ENCODE results near the gene KIFC1. TPM values are rescaled to one million over a fixed set of nuclear protein-coding genes. Genes with fewer than 3 reads are reported as not detected.
"Not testable (repeated sequence)": the region's sequence is repeated elsewhere in the genome, so short reads cannot be mapped to it uniquely, and the experiment has no call there.

KIFC1 gene
- polyA plus RNA-seq, 1 of the 3 experiments (the other 2 are of a cell fraction): 35.9 TPM

DNA sequence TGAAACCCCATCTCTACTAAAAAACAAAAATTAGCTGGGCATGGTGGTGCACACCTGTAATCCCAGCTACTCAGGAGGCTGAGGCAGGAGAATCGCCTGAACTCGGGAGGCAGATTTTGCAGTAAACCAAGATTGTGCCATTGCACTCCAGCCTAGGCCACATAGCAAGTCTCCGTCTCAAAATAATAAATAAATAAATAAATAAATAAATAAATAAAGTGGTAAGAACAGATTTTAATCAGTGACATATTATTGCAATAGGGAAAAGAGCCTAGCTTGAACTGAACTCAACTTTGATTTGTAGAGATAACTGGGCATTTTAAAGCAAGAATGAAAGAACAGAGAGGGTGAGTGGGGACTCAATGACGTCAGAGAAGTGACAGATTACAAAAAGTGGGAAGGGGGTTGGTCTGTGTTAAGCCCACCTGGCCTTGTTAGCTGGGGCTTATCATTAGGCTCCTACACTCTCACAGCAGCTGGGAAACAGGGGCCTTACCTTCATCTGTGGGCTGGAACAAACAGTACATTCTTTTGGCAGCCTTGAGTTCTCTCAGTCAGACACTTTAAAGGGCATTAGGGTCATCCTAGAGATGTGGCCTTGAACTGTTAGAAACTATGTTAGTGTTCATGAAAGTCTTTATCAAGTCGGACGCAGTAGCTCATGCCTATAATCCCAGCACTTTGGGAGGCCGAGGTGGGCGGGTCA lies 24.5 kb upstream of the KIFC1 start:
- H3K79me2 ChIP-seq (ENCODE audit: insufficient read depth): no peaks in the 10 kb centered on the region
- CTCF ChIA-PET: interaction anchor here (1.2 kb wide), 1 partner anchor 22 kb away, joined by 4 read pairs; no protein-coding TSS in a partner anchor
- 73% methylated on average over 8 of the region's 8 CpGs for WGBS (ENCODE audit: low lambda C conversion rate)

DNA sequence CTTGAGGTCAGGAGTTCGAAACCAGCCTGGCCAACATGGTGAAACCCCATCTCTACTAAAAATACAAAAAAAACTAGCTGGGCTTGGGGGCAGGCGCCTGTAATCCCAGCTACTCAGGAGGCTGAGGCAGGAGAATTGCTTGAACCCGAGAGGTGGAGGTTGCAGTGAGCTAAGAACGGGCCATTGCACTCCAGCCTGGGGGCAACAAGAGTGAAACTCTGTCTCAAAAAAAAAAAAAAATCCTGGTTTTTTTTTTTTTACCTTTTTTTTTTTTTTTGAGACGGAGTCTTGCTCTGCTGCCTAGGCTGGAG lies 24.0 kb upstream of the KIFC1 start:
- H4K20me1 ChIP-seq (ENCODE audit: insufficient read depth); H3F3A ChIP-seq (replicated peaks; ENCODE audit: insufficient read depth); H2AFZ ChIP-seq (ENCODE audit: low read depth); H3K9me2 ChIP-seq; H3K9ac ChIP-seq; DNase-seq; H3K4me2 ChIP-seq; H3K4me1 ChIP-seq (ENCODE audit: control insufficient read depth in 1 of 2, insufficient read depth in 2 of 2, low read depth in 1 of 2, low read length in 1 of 2); H3K27me3 ChIP-seq (ENCODE audit: insufficient read depth); H3K79me2 ChIP-seq (ENCODE audit: insufficient read depth); H3K4me3 ChIP-seq (ENCODE audit: low read depth in 2 of 2, low read length in 1 of 2); H3K9me3 ChIP-seq; POLR2A ChIA-PET; H3K36me3 ChIP-seq (replicated peaks in 1 of 2; ENCODE audit: control insufficient read depth in 1 of 2, insufficient read depth in 2 of 2, low read length in 1 of 2); H3K27ac ChIP-seq (ENCODE audit: low read depth in 2 of 2, low read length in 1 of 2): not testable (repeated sequence)
- CTCF ChIA-PET: interaction anchor here (1.2 kb wide), 1 partner anchor 22 kb away, joined by 4 read pairs; no protein-coding TSS in a partner anchor
- 87% methylated on average over 5 of the region's 5 CpGs for WGBS (ENCODE audit: low lambda C conversion rate)

More for the DNA sequence above, 24.5 kb upstream of the KIFC1 start:
- no peak overlapping the region for H3K4me3 ChIP-seq (ENCODE audit: low read depth in 2 of 2, low read length in 1 of 2)
- no peak overlapping the region for H3K27ac ChIP-seq (ENCODE audit: low read depth in 2 of 2, low read length in 1 of 2)
- DNase-seq: no peak
- peaks cover 0 to under 1% of the 10 kb centered on the region in 2 experiments; a peak in 1 of 4 replicates for H3K4me1 ChIP-seq (ENCODE audit: control insufficient read depth in 1 of 2, insufficient read depth in 2 of 2, low read depth in 1 of 2, low read length in 1 of 2)
- no peaks in the 10 kb centered on the region for H3K9me2 ChIP-seq
- TF ChIP-seq, protein P1, sequence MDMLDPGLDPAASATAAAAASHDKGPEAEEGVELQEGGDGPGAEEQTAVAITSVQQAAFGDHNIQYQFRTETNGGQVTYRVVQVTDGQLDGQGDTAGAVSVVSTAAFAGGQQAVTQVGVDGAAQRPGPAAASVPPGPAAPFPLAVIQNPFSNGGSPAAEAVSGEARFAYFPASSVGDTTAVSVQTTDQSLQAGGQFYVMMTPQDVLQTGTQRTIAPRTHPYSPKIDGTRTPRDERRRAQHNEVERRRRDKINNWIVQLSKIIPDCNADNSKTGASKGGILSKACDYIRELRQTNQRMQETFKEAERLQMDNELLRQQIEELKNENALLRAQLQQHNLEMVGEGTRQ (IDR thresholded peaks at IDR 0.05; ENCODE audit: borderline replicate concordance, low read depth, low read length): no peak
- no peak for TF ChIP-seq POLR2AphosphoS5 (IDR thresholded peaks at IDR 0.05; ENCODE audit: low read depth, low read length)
- no peaks in the 10 kb centered on the region for H3K27me3 ChIP-seq (ENCODE audit: insufficient read depth)
- no peaks in the 10 kb centered on the region for H3K36me3 ChIP-seq (replicated peaks in 1 of 2; ENCODE audit: control insufficient read depth in 1 of 2, insufficient read depth in 2 of 2, low read length in 1 of 2)
- H3K9ac ChIP-seq: no peak overlapping the region
- H3K4me2 ChIP-seq: no peak overlapping the region
- H3F3A ChIP-seq (replicated peaks; ENCODE audit: insufficient read depth): no peaks in the 10 kb centered on the region
- H3K9me3 ChIP-seq: no peaks in the 10 kb centered on the region
- POLR2A ChIA-PET: no interaction called here
- H4K20me1 ChIP-seq (ENCODE audit: insufficient read depth): no peaks in the 10 kb centered on the region
- no peak overlapping the region for H2AFZ ChIP-seq (ENCODE audit: low read depth)

DNA sequence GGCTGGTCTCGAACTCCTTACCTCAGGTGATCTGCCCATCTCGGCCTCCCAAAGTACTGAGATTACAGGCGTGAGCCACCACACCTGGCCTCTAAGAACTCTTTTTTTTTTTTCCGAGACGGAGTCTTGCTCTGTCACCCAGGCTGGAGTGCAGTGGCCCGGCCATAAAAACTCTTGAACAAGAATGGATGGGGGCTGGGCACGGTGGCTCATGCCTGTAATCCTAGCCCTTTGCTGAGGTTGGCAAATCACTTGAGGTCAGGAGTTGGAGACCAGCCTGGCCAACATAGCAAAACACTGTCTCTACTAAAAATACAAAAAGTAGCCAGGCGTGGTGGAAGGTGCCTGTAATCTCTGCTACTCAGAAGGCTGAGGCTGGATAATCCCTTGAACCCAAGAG lies 19.7 kb upstream of the KIFC1 start:
- H3K79me2 ChIP-seq (ENCODE audit: insufficient read depth); H3K27me3 ChIP-seq (ENCODE audit: insufficient read depth); H4K20me1 ChIP-seq (ENCODE audit: insufficient read depth); H3K4me2 ChIP-seq; POLR2A ChIA-PET; H2AFZ ChIP-seq (ENCODE audit: low read depth); H3K27ac ChIP-seq (ENCODE audit: low read depth in 2 of 2, low read length in 1 of 2); H3K36me3 ChIP-seq (replicated peaks in 1 of 2; ENCODE audit: control insufficient read depth in 1 of 2, insufficient read depth in 2 of 2, low read length in 1 of 2); H3K4me3 ChIP-seq (ENCODE audit: low read depth in 2 of 2, low read length in 1 of 2); H3F3A ChIP-seq (replicated peaks; ENCODE audit: insufficient read depth); H3K9me2 ChIP-seq; H3K9ac ChIP-seq; DNase-seq; CTCF ChIA-PET; H3K9me3 ChIP-seq: not testable (repeated sequence)
- 91% methylated on average over 8 of the region's 8 CpGs for WGBS (ENCODE audit: low lambda C conversion rate)
- H3K4me1 ChIP-seq (ENCODE audit: control insufficient read depth in 1 of 2, insufficient read depth in 2 of 2, low read depth in 1 of 2, low read length in 1 of 2): peaks cover 8 to 10% of the 10 kb centered on the region in 2 experiments; a peak in 2 of 4 replicates

DNA sequence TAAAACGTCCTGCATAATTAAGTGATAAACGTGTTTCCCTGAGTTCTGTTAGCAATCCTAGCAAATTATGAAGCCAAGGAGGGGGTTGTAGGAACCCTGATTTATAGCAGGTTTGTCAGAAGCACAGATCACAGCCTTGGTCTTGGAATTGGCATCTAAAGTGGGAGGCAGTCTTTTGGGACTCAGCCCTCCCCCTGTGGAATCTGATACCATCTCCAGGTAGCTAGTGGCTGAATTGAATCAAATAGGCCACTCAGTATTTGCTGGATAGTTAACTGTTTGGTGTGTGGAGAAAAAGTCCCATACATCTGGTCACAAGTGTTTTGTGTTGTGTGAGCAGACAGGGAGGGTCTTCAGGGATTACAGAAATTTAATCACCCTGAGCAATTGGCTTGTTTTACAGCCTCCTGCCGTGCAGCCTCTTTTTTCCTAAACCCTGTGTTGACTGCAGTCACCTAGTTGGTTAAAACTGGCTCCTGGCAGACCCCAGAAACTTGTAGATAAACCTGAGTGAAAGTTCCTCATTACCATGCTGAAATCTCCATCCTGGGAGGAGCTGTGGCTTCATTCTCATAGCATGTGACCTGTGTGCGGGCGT lies 19.0 kb upstream of the KIFC1 start:
- Histone ChIP-seq H3K4me3 (ENCODE audit: low read depth in 2 of 2, low read length in 1 of 2) (no peak overlapping the region), H3K9me3 (no peaks in the 10 kb centered on the region), H3K79me2 (ENCODE audit: insufficient read depth) (no peaks in the 10 kb centered on the region), H3K4me1 (ENCODE audit: control insufficient read depth in 1 of 2, insufficient read depth in 2 of 2, low read depth in 1 of 2, low read length in 1 of 2) (peaks cover 8 to 10% of the 10 kb centered on the region in 2 experiments; a peak in 2 of 4 replicates), H2AFZ (ENCODE audit: low read depth) (no peak overlapping the region), H3K36me3 (replicated peaks in 1 of 2; ENCODE audit: control insufficient read depth in 1 of 2, insufficient read depth in 2 of 2, low read length in 1 of 2) (no peaks in the 10 kb centered on the region), H3K27ac (ENCODE audit: low read depth in 2 of 2, low read length in 1 of 2) (no peak overlapping the region), H3K9me2 (no peaks in the 10 kb centered on the region), H3K27me3 (ENCODE audit: insufficient read depth) (no peaks in the 10 kb centered on the region), H3K4me2 (no peak overlapping the region), H3K9ac (no peak overlapping the region), H3F3A (replicated peaks; ENCODE audit: insufficient read depth) (no peaks in the 10 kb centered on the region), H4K20me1 (ENCODE audit: insufficient read depth) (no peaks in the 10 kb centered on the region)
- WGBS (ENCODE audit: low lambda C conversion rate): 45% methylated on average over 5 of the region's 5 CpGs
- TF ChIP-seq RXRA (IDR thresholded peaks at IDR 0.05; ENCODE audit: borderline replicate concordance, low read depth) (no peak), MEF2A (IDR thresholded peaks at IDR 0.05; ENCODE audit: borderline replicate concordance, low read depth) (no peak), FOXJ3 (CRISPR knock-in tag; IDR thresholded peaks at IDR 0.05) (no peak), SMC3 (IDR thresholded peaks at IDR 0.05; ENCODE audit: low read depth, low read length) (no peak), FOXM1 (IDR thresholded peaks at IDR 0.05; ENCODE audit: low read depth) (no peak), CHD2 (IDR thresholded peaks at IDR 0.05; ENCODE audit: low read length, partially characterized antibody) (no peak), RCOR1 (IDR thresholded peaks at IDR 0.05; ENCODE audit: low read length) (no peak), RAD21 (IDR thresholded peaks at IDR 0.05; ENCODE audit: low read length) (no peak)
- TF ChIP-seq, protein P2, sequence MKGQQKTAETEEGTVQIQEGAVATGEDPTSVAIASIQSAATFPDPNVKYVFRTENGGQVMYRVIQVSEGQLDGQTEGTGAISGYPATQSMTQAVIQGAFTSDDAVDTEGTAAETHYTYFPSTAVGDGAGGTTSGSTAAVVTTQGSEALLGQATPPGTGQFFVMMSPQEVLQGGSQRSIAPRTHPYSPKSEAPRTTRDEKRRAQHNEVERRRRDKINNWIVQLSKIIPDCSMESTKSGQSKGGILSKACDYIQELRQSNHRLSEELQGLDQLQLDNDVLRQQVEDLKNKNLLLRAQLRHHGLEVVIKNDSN (IDR thresholded peaks at IDR 0.05; ENCODE audit: borderline replicate concordance, low read depth): no peak
- TF ChIP-seq, protein P3, sequence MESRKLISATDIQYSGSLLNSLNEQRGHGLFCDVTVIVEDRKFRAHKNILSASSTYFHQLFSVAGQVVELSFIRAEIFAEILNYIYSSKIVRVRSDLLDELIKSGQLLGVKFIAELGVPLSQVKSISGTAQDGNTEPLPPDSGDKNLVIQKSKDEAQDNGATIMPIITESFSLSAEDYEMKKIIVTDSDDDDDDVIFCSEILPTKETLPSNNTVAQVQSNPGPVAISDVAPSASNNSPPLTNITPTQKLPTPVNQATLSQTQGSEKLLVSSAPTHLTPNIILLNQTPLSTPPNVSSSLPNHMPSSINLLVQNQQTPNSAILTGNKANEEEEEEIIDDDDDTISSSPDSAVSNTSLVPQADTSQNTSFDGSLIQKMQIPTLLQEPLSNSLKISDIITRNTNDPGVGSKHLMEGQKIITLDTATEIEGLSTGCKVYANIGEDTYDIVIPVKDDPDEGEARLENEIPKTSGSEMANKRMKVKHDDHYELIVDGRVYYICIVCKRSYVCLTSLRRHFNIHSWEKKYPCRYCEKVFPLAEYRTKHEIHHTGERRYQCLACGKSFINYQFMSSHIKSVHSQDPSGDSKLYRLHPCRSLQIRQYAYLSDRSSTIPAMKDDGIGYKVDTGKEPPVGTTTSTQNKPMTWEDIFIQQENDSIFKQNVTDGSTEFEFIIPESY (IDR thresholded peaks at IDR 0.05; ENCODE audit: borderline replicate concordance, low read depth): no peak
- ChIA-PET POLR2A (no interaction called here), CTCF (no interaction called here)
- no peak for DNase-seq

Measured in SK-N-SH (cell line).